Neural crest cell (in vitro differentiated cells): Measurements from ENCODE around the gene SOCS3. TPM values are rescaled to one million over a fixed set of nuclear protein-coding genes. Genes with fewer than 3 reads are reported as not detected.

Source experiments
- DNase-seq: peaks from one replicate; pipeline ENCODE4 v3.0.0; 2021; ENCODE audit warnings: low read depth, mixed read lengths, low spot score
- H3K27ac Mint-ChIP-seq: one replicate; pipeline ENCODE4 v1.8.0; 2021; ENCODE audit warnings: mild to moderate bottlenecking, mixed read lengths; ENCODE audit not compliant: unreplicated experiment
- H3K27me3 Mint-ChIP-seq: 2 replicates; pipeline ENCODE4 v1.8.0; 2021; ENCODE audit warnings: low read depth, mild to moderate bottlenecking, mixed read lengths
- H3K36me3 Mint-ChIP-seq: 2 replicates; pipeline ENCODE4 v1.8.0; 2021; ENCODE audit warnings: low read depth, mild to moderate bottlenecking, mixed read lengths
- H3K4me1 Mint-ChIP-seq: 2 replicates; pipeline ENCODE4 v1.8.0; 2021; ENCODE audit warnings: mixed read lengths
- H3K4me3 Mint-ChIP-seq: one replicate; pipeline ENCODE4 v1.8.0; 2021; ENCODE audit warnings: mild to moderate bottlenecking, mixed read lengths
- H3K9me3 Mint-ChIP-seq: 2 replicates; pipeline ENCODE4 v1.8.0; 2021; ENCODE audit warnings: mixed read lengths
- total RNA-seq: library from RNA; stranded (reverse); gene quantifications from 2 replicates; pipeline ENCODE4 v1.2.1, GENCODE V29; 2021
- TF ChIP-seq, protein P1 (sequence below): fragments of 200-600 bp; sonication (generic); conservative IDR thresholded peaks from 2 replicates; pipeline ENCODE4 v1.5.0; 2021; ENCODE audit warnings: antibody characterized with exemption, mild to moderate bottlenecking

Gene SOCS3
- total RNA-seq, 1 donor from 2014 or later = 6.1 TPM

DNA sequence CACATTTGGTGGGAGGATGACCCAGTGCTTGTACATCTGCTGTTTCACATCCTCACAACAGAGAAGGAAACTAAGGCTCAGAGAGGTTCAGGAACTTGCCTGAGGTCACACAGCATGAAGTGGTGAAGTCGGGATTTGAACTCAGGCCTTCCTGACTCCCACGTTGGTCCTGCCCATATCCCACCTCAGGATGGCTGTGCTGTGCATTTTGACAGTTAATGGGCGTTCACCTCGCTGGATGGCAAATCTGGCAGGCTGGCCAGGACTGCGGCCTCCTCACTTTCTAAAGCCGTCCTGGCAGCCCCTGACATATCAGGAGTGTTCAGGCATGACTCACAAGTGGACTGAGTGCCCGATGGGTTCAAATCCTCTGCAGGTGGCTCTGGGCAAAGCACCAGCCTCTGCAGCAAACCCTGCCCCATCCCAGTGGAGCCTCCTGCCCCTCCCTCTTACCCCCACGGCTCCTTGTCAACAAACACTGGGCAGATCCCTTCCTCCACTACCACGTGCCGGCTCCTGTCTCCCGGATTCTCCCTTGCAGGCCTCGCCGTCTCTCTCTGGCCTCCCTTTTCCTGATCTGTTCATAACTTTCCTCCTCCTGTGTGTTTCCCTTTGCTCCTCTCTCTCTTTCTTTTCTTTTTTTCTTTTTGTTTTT is 29.2 kb downstream of the SOCS3 start:
- Mint-ChIP-seq H3K9me3 (no peaks in the 10 kb centered on the region), H3K4me3 (no peak overlapping the region), H3K27me3 (no peaks in the 10 kb centered on the region), H3K36me3 (no peaks in the 10 kb centered on the region), H3K27ac (no peak overlapping the region), H3K4me1 (peaks cover 6% of the 10 kb centered on the region)
- TF ChIP-seq, protein P1, sequence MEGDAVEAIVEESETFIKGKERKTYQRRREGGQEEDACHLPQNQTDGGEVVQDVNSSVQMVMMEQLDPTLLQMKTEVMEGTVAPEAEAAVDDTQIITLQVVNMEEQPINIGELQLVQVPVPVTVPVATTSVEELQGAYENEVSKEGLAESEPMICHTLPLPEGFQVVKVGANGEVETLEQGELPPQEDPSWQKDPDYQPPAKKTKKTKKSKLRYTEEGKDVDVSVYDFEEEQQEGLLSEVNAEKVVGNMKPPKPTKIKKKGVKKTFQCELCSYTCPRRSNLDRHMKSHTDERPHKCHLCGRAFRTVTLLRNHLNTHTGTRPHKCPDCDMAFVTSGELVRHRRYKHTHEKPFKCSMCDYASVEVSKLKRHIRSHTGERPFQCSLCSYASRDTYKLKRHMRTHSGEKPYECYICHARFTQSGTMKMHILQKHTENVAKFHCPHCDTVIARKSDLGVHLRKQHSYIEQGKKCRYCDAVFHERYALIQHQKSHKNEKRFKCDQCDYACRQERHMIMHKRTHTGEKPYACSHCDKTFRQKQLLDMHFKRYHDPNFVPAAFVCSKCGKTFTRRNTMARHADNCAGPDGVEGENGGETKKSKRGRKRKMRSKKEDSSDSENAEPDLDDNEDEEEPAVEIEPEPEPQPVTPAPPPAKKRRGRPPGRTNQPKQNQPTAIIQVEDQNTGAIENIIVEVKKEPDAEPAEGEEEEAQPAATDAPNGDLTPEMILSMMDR = no peak
- DNase-seq = no peak

DNA sequence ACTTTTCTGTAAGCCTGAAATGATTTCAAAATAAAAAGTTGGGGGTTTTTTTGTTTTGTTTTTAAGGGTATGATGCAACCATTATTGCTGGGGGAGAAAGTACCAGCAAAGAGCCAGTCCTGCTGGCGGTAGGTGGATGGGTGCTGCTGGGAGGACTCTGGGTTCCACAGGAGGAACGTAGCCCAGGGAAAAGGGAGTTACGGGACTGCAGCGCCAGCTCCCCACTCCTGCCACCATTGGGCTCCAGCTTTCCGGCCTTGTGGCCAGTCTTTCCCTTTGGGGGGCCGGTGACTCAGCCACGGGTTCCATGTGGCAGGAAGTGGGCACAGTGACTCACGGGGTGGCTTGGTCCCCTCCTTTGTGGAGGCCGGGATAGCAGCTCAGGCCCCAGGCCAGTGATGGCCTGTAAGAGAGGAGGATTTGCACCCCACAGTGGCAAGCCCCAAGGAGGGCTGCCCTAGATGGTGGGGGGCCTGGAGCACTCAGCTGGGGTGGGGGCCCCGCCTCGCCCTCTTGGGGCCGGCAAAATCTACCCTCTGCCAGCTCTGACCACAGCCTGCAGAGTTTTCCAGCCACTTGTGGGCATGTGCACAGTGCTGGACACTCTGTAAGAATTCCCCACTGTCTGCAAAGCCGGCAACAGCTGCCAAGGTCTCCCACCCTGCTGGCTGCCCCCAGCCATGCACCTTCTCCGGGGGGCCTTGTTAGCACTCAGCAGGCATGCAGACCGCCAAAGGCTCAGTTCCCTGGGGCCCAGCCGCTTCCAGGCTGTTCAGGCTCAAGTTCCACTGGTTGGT is 30.4 kb downstream of the SOCS3 start:
- Mint-ChIP-seq H3K4me1 (peaks cover 15% of the 10 kb centered on the region), H3K4me3 (no peak overlapping the region), H3K9me3 (no peaks in the 10 kb centered on the region), H3K27ac (no peak overlapping the region), H3K36me3 (no peaks in the 10 kb centered on the region), H3K27me3 (no peaks in the 10 kb centered on the region)
- TF ChIP-seq, protein P1 = no peak
- DNase-seq = no peak

DNA sequence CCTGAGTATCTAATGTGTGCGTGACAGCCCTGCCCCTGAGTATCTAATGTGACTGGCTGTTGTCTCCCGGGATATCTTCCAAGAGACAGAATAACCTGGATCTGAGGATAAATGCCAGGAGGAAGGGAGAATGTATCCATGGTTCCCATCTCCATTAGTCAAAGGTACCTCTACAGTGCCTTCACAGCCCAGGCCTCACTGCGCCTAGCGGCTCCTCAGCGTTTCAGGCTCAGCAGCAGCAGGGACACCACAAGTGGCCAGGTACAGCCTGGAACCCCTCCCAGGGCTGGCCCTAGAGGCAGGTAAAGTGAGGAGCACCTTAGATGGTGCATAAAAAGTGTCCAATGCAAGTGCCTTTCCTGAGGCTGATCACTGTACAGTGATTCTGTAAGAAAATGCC is 32.0 kb downstream of the SOCS3 start:
- H3K4me3 Mint-ChIP-seq = no peak overlapping the region
- H3K27ac Mint-ChIP-seq = no peak overlapping the region
- no peaks in the 10 kb centered on the region for H3K9me3 Mint-ChIP-seq
- no peaks in the 10 kb centered on the region for H3K36me3 Mint-ChIP-seq
- H3K27me3 Mint-ChIP-seq = no peaks in the 10 kb centered on the region
- peaks cover 22% of the 10 kb centered on the region for H3K4me1 Mint-ChIP-seq
- no peak for DNase-seq
- TF ChIP-seq, protein P1 = no peak

DNA sequence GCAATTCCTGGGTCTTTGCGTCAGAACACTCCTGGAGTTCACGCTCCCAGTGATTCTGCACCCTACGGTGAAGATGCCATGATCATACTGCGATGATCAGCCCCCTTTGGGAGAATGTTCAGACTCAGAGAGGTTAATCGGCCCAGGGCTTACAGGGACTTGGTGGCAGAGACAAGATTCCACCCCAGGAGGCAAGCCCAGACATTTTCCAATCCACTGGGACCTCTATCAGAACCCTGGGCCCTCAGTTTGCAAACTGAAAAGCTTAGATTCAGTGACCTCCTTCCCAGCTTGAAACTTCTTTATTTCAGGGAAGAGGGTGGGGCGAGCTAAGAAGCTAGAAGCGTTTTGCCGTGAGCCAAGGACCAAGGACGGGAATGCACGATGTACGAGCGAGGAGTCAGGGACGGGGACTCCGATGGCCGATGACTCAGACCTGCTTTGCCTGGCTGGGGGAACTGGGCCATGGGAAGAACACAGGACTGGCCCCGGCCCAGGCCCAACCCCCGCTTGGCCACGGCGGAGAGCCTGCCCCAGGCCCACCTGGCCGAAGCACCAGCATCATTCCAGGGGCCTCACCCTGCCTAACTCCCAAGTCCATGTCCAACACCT is 34.7 kb downstream of the SOCS3 start:
- H3K27ac Mint-ChIP-seq = peak overlapping the region; percentile 54
- H3K4me3 Mint-ChIP-seq = peak overlapping the region; percentile 61
- H3K9me3 Mint-ChIP-seq = no peaks in the 10 kb centered on the region
- no peak for DNase-seq
- no peaks in the 10 kb centered on the region for H3K36me3 Mint-ChIP-seq
- TF ChIP-seq, protein P1 = no peak
- peaks cover 18% of the 10 kb centered on the region for H3K4me1 Mint-ChIP-seq
- no peaks in the 10 kb centered on the region for H3K27me3 Mint-ChIP-seq

DNA sequence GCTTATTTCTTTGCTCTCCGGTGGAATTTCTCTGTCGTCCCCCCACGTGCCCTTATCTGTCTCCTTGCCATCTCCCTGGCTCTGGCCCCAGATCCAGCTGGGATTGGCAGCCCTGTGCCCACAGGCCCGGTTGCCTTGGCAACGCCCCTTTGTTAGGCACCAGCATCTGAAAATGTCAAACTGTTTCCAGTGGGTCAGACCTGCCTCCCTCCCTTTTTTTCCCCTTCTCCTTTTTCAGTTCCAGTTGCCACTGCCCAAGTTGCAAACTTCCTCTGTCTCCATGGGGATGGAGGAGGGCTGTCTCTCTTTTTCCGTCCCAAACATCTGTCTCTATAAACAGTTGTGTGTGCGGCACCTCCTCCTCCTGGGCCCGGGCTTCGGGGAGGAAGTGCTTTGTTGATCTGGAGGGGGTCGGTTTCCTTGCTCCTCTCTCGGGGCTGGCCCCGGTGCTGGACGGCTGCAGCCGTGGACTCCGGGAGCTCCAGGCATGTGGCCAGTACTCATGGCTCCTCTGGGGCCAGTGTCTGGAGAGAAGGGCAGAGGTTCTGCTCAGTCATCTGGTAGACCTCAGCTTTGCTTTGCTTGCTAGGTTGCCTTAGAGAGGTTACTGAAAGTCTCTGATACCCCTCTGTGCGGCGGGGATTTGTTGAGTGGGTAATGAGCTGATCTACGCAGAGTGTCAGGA is 35.3 kb downstream of the SOCS3 start:
- peak overlapping the region; percentile 61 for H3K4me3 Mint-ChIP-seq
- TF ChIP-seq, protein P1 = no peak

More for the DNA sequence above, 35.3 kb downstream of the SOCS3 start:
- no peaks in the 10 kb centered on the region for H3K36me3 Mint-ChIP-seq
- H3K9me3 Mint-ChIP-seq = no peaks in the 10 kb centered on the region
- peaks cover 18% of the 10 kb centered on the region for H3K4me1 Mint-ChIP-seq
- no peaks in the 10 kb centered on the region for H3K27me3 Mint-ChIP-seq
- H3K27ac Mint-ChIP-seq = peak overlapping the region; percentile 54
- DNase-seq = peak; percentile 46
